DMS53 treated with DMSO at 0.1 percent for 48 hours (cell line): ENCODE results near the gene MEF2B.

Source experiments
- DNase-seq: peaks from one replicate; lab custom pipeline; 2025; ENCODE audit not compliant: unreplicated experiment; lab: John Stamatoyannopoulos, UW

The MEF2B gene

GRCh38 chr19:19170053-19170872, at the start of gene MEF2B:
Gene MEF2B (minus strand): TSS chr19:19170263. CDS start chr19:19150735, 19,528 bp downstream.
- DNase-seq: peak; percentile 53

- DNase-seq: no peak
These were observed 48.8 kb upstream of the MEF2B start for GRCh38 chr19:19218911-19219310.

GRCh38 chr19:19217099-19217498, 47.0 kb upstream of the MEF2B start:
- DNase-seq: peak; percentile 13

GRCh38 chr19:19215792-19216191, 45.7 kb upstream of the MEF2B start:
- DNase-seq: no peak

- no peak for DNase-seq
These were observed 44.8 kb upstream of the MEF2B start for GRCh38 chr19:19214892-19215291.

- DNase-seq: no peak
These were observed 44.1 kb upstream of the MEF2B start for GRCh38 chr19:19214159-19214490.

GRCh38 chr19:19213426-19214158, 43.5 kb upstream of the MEF2B start:
- no peak for DNase-seq

- no peak for DNase-seq
These were observed 42.9 kb upstream of the MEF2B start for GRCh38 chr19:19212916-19213315.

- no peak for DNase-seq
These were observed 41.7 kb upstream of the MEF2B start, which contains the start of gene NCAN for GRCh38 chr19:19211499-19212420. Gene NCAN (plus strand): TSS chr19:19211958. CDS start chr19:19216954, 4,996 bp downstream.

GRCh38 chr19:19209372-19209771, 39.3 kb upstream of the MEF2B start:
- DNase-seq: peak; percentile 53

GRCh38 chr19:19207637-19208572, 37.8 kb upstream of the MEF2B start:
- DNase-seq: no peak

GRCh38 chr19:19206938-19207337, 36.9 kb upstream of the MEF2B start:
- no peak for DNase-seq

GRCh38 chr19:19205416-19206410, 35.6 kb upstream of the MEF2B start:
- no peak for DNase-seq

GRCh38 chr19:19204181-19204580, 34.1 kb upstream of the MEF2B start:
- DNase-seq: no peak

GRCh38 chr19:19203012-19203856, 33.2 kb upstream of the MEF2B start, which contains the start of gene NR2C2AP:
Gene NR2C2AP (minus strand): TSS chr19:19203414. CDS start chr19:19203060, 354 bp downstream.
- peak; percentile 71 for DNase-seq

- DNase-seq: no peak
These were observed 32.6 kb upstream of the MEF2B start for GRCh38 chr19:19202707-19203011.

- no peak for DNase-seq
These were observed 31.9 kb upstream of the MEF2B start for GRCh38 chr19:19201697-19202630.
